Heart left ventricle (tissue), 16 donors: Measurements from ENCODE around the gene TTF2. TPM values are rescaled to one million over a fixed set of nuclear protein-coding genes. Genes with fewer than 3 reads are reported as not detected.

Experiments used
- ATAC-seq, 4 donors: fragments of 200-7000 bp; cut with Tn5 transposase; one replicate each; pipeline ENCODE4 v1.9.1; 2020 to 2022; ENCODE audit warnings: moderate library complexity in 4 of 4, mild to moderate bottlenecking in 3 of 4, moderate number of reproducible peaks in 1 of 4
- DNase-seq, 5 donors: peaks; one replicate each; pipeline ENCODE4 v3.0.0-alpha.2; 2020
- H3K27ac ChIP-seq, 12 donors: fragments of 200-600 bp; sonication (generic) in 4 of 12; one replicate each; pipeline versions ENCODE4 v1.5.0 to v1.8.0; 2016 to 2022; ENCODE audit warnings: mild to moderate bottlenecking in 2 of 12
- H3K27me3 ChIP-seq, 9 donors: fragments of 200-600 bp; sonication (generic) in 2 of 9; one replicate each; pipeline versions ENCODE4 v1.5.1 to v1.8.0; 2016 to 2022; ENCODE audit warnings: mild to moderate bottlenecking in 3 of 9
- H3K36me3 ChIP-seq, 9 donors: fragments of 200-600 bp; sonication (generic) in 2 of 9; one replicate each; pipeline versions ENCODE4 v1.5.0 to v1.8.0; 2018 to 2022; ENCODE audit warnings: mild to moderate bottlenecking in 2 of 9
- H3K4me1 ChIP-seq, 12 donors: fragments of 200-600 bp; sonication (generic) in 4 of 12; one replicate each; pipeline versions ENCODE4 v1.5.0 to v1.8.0; 2016 to 2022; ENCODE audit warnings: mild to moderate bottlenecking in 3 of 12
- H3K4me3 ChIP-seq, 12 donors: fragments of 200-600 bp; sonication (generic) in 4 of 12; one replicate each; pipeline versions ENCODE4 v1.5.0 to v1.8.0; 2017 to 2022; ENCODE audit warnings: mild to moderate bottlenecking in 9 of 12, moderate library complexity in 4 of 12
- H3K9me3 ChIP-seq, 12 donors: fragments of 200-600 bp; sonication (generic) in 4 of 12; one replicate each; pipeline versions ENCODE4 v1.5.0 to v1.8.0; 2016 to 2022; ENCODE audit warnings: mild to moderate bottlenecking in 1 of 12
- CTCF ChIP-seq, 12 donors: fragments of 200-600 bp; sonication (generic) in 4 of 12; IDR thresholded peaks; one replicate each; pipeline versions ENCODE4 v1.5.0 to v1.8.0; 2018 to 2022; ENCODE audit warnings: antibody characterized with exemption in 12 of 12, mild to moderate bottlenecking in 5 of 12
- POLR2A ChIP-seq, 2 donors: fragments of 450-650 bp; IDR thresholded peaks; one replicate each; pipeline ENCODE4 v1.6.1; 2017; ENCODE audit warnings: antibody characterized with exemption in 2 of 2, mild to moderate bottlenecking in 2 of 2, moderate library complexity in 2 of 2
- WGBS, 4 donors: extraction: QIAGEN DNeasy Blood & Tissue Kit in 2 of 4; methylation state at CpG; one replicate each; pipeline versions ENCODE4 v1.1.5 to v1.1.7; 2013 to 2018; 5-methylcytosine and 5-hydroxymethylcytosine counted together
- intact Hi-C, 10 donors: fragments of 100-400 bp; cut with DNase I; formaldehyde crosslinking; loops; one replicate each; pipeline versions ENCODE4 v1.11.1 to v1.14.2; 2022
- polyA plus RNA-seq, 2 donors: library from polyadenylated mRNA; stranded (reverse); fragments of 200-250 nt; gene quantifications; one replicate each; pipeline ENCODE4 v1.2.3, GENCODE V29; 2013
- total RNA-seq, 9 donors: library from RNA; depleted of rRNA in 2 of 9; stranded (reverse); fragments of >200 nt in 2 of 9; fragmentation: NEBNext Ultra II Directional in 3 of 9; extraction: Animal tissue kit (Norgen Biotek cat#: 25700) in 3 of 9; gene quantifications; one replicate each; pipeline versions ENCODE4 v1.1.0 to v1.2.4, GENCODE V29; 2016 to 2023
- donor health status: ischemic (EF 13 %, LVEDD 7.1; RV severe dilation, severe dysfunction).
- donor health status: healthy with polysubstance abuse.
- donor health status: DM: no; HTN: yes; CAD: no.
- donor health status: DM: no; HTN: no; CAD: no.
- donor health status: ischemic (EF 25% LVEDD 6.9; RV normal size, moderate dysfunction).
- donor health status: ischemic (EF 25% LVEDD 5.7; RV mildly dilated, moderate dysfunction).
- donor health status: healthy.
- donor health status: DM: yes; HTN: yes; CAD: no.
- donor health status: ischemic (EF 35%, LVEDD 5.7; RV mildly dilated, moderate dysfunction).
- donor health status: nonischemic (EF 11% LVEDD 7.7; RV severe dilation, severe dysfunction).
- donor health status: DM: yes; HTN: yes; CAD: no.
- donor health status: PGD.
- donor health status: ischemic (EF 29% LVEDD 5.4; RV normal size, mild dysfunction).
- donor health status: nonischemic (EF 23%, LVEDD 6.1; RV moderate dilation, normal function).

TTF2 gene
- total and polyA plus RNA-seq, 11 donors = 1.2 to 20.7 (median 7.7) TPM

- WGBS, 4 donors = 63 to 76% (median 68%) methylated on average over 7 of the region's 7 CpGs
- peak in 3 of 4 donors; percentile 70 to 95 (median 81) for ATAC-seq
These were observed 33.0 kb downstream of the TTF2 start for GRCh38 chr1:117093091-117093534.

GRCh38 chr1:117093870-117094621 is 33.9 kb downstream of the TTF2 start:
- no peak for DNase-seq
- H3K27me3 ChIP-seq = no peaks in the 10 kb centered on the region
- TF ChIP-seq CTCF (IDR thresholded peaks at IDR 0.05) (peak in 4 of 12 donors; percentile 7 to 30 (median 19)), POLR2A (IDR thresholded peaks at IDR 0.05) (no peak)
- H3K9me3 ChIP-seq = no peaks in the 10 kb centered on the region
- H3K36me3 ChIP-seq = peaks cover 0 to 98% (median 10%) of the 10 kb centered on the region in 9 donors
- H3K4me3 ChIP-seq = no peak overlapping the region
- H3K27ac ChIP-seq = peak overlapping the region in 1 of 12 donors; percentile 46
- peaks cover 0 to 23% (median 9%) of the 10 kb centered on the region in 12 donors for H3K4me1 ChIP-seq
- peak in 1 of 4 donors; percentile 35 for ATAC-seq
- intact Hi-C loops = loop anchor here in 1 of 10 donors (5.0 kb wide), 1 partner anchor 33 kb away; no protein-coding TSS in a partner anchor
- 83 to 86% (median 86%) methylated on average over 6 of the region's 6 CpGs for WGBS, 4 donors

More at GRCh38 chr1:117093091-117093534, 33.0 kb downstream of the TTF2 start:
- Histone ChIP-seq H3K27ac (peak overlapping the region in 7 of 12 donors; percentile 1 to 59 (median 38)), H3K36me3 (peaks cover 0 to 97% (median 10%) of the 10 kb centered on the region in 9 donors), H3K27me3 (no peaks in the 10 kb centered on the region), H3K9me3 (no peaks in the 10 kb centered on the region), H3K4me3 (no peak overlapping the region), H3K4me1 (peaks cover 0 to 17% (median 7%) of the 10 kb centered on the region in 12 donors)
- TF ChIP-seq POLR2A (IDR thresholded peaks at IDR 0.05) = no peak
- no peak for TF ChIP-seq CTCF (IDR thresholded peaks at IDR 0.05)
- peak in 2 of 5 donors; percentile 34 to 50 for DNase-seq
- intact Hi-C loops = loop anchor here in 1 of 10 donors (5.0 kb wide), 1 partner anchor 34 kb away; no protein-coding TSS in a partner anchor

- 95 to 98% (median 97%) methylated on average over 7 of the region's 7 CpGs for WGBS, 4 donors
- H3K27ac ChIP-seq = no peak overlapping the region
These were observed 34.9 kb downstream of the TTF2 start for GRCh38 chr1:117094841-117095604.

More at GRCh38 chr1:117094841-117095604, 34.9 kb downstream of the TTF2 start:
- Histone ChIP-seq H3K4me1 (peaks cover 0 to 23% (median 9%) of the 10 kb centered on the region in 12 donors), H3K36me3 (peaks cover 0 to 98% (median 10%) of the 10 kb centered on the region in 9 donors), H3K27me3 (no peaks in the 10 kb centered on the region), H3K9me3 (no peaks in the 10 kb centered on the region), H3K4me3 (no peak overlapping the region)
- intact Hi-C loops = loop anchor here in 1 of 10 donors (5.0 kb wide), 1 partner anchor 32 kb away; no protein-coding TSS in a partner anchor
- no peak for ATAC-seq
- no peak for DNase-seq
- TF ChIP-seq POLR2A (IDR thresholded peaks at IDR 0.05) (no peak), CTCF (IDR thresholded peaks at IDR 0.05) (no peak)
